Measurements from ENCODE around the gene HTR6. TPM values are rescaled to one million over a fixed set of nuclear protein-coding genes. Genes with fewer than 3 reads are reported as not detected.

The HTR6 gene
- total and polyA plus RNA-seq, 2 donors, result not detected

DNA sequence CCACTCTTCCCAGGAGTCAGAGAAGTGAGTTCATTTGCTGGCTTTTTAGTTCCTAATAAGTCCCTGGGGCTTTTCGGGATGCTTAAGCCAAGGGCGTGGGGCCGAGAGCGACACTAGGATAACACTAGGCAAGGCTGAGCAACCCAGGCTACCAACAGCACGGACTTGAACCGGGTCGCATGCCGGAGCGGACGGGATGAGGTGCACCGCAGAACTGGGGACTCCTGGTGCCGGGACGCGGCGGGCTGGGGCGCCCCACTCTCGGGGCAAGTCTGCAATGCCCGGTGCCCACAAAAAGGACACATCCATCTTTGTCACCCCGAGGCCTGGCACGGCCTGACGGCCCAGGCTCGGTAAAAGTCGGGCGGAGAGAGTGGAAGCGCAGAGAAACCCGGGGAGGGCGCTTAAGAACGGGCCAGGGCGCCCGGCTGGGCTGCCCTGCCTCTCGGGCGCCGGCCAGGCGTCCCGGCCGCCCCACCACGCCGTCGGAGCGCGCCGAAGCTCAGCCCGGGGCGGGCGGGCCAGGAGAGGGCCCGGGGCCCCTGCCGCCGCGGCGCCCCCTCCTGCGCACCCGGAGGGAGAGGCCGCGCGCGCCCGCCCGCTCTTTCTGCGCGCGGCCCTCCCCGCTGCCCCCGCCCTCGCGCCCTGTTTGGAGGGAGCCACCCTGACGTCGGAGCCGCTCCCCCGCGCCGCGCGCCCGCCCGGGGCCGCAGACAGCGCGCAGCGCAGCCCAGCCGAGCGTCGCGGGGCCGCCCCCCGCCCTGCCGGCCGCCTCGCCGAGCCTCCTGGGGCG, 20.9 kb upstream of the HTR6 start, which contains the start of gene NBL1:
Gene NBL1, plus strand, starts transcription at position 710 of the 793 bp plus-strand sequence. CDS start 10,720 bp downstream, outside the sequence.
- 1% methylated on average over 88 of the region's 90 CpGs for WGBS
- no peak for DNase-seq (ENCODE audit: extremely low spot score)
- Histone ChIP-seq H3K27ac (ENCODE audit: low read depth) (peak within 1 kb of the TSS; percentile 91), H3K36me3 (ENCODE audit: insufficient read depth) (no peaks in the 10 kb centered on the region), H3K4me1 (ENCODE audit: insufficient read depth) (no peaks in the 10 kb centered on the region), H3K4me3 (ENCODE audit: low read depth, low read length) (peak within 1 kb of the TSS; percentile 82)

DNA sequence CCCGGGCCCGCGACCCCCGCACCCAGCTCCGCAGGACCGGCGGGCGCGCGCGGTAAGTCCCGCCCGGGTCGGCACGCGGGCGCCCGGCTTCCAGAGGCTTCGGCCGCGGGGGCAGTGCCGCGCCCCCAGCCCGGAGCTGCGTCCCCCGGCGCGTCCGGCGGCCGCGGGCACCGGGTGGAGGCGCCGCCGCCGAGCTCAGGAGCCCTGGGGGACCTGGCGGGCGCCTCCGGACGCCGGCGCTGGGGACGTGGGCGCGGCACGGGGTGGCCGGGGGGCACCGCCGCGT, 20.3 kb upstream of the HTR6 start:
- peak overlapping the region; percentile 87 for H3K27ac ChIP-seq (ENCODE audit: low read depth)
- WGBS, result under 1% methylated on average over 51 of the region's 51 CpGs
- DNase-seq (ENCODE audit: extremely low spot score), result no peak
- H3K4me3 ChIP-seq (ENCODE audit: low read depth, low read length), result peak overlapping the region; percentile 82
- H3K4me1 ChIP-seq (ENCODE audit: insufficient read depth), result no peaks in the 10 kb centered on the region
- no peaks in the 10 kb centered on the region for H3K36me3 ChIP-seq (ENCODE audit: insufficient read depth)

DNA sequence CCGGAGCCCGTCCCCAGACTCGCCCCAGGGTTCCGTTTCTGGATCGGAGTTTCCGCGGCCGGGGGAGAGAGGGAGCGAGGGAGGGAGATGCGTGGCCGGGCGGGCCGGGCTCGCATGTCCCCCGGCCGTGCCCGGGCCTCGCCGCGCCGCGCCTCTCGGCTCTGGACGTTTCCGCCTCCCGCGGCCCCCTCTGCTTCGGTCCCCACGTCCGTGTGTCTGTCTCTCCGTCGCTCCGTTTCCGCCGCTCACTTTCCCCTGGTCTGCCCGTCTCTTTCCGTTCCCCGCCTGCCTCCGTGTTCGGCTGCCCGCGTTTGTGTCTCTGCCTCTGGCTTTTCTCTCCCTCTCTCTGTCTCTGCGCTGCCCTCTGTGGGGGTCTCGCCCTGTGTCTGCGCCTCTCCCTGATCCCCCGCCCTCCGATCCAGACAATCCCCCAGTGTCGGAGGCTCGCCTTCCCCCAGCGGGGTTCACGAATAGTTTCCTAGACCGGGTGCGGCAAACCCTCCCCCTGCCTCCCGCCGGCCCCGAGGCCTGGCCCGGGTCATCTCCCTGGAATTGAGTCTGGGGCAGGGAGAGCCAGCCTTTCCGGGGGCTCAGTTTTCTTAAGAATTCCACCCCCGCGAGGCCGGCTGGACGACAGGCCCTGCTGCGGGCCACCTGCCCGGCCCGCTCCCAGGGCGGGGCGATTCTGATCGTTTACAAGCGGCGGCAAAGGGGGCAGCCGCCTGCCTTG, 19.8 kb upstream of the HTR6 start:
- H3K27ac ChIP-seq (ENCODE audit: low read depth), result peak overlapping the region; percentile 87
- peak overlapping the region; percentile 82 for H3K4me3 ChIP-seq (ENCODE audit: low read depth, low read length)
- no peaks in the 10 kb centered on the region for H3K36me3 ChIP-seq (ENCODE audit: insufficient read depth)
- under 1% methylated on average over 71 of the region's 71 CpGs for WGBS
- H3K4me1 ChIP-seq (ENCODE audit: insufficient read depth), result no peaks in the 10 kb centered on the region
- DNase-seq (ENCODE audit: extremely low spot score), result no peak

DNA sequence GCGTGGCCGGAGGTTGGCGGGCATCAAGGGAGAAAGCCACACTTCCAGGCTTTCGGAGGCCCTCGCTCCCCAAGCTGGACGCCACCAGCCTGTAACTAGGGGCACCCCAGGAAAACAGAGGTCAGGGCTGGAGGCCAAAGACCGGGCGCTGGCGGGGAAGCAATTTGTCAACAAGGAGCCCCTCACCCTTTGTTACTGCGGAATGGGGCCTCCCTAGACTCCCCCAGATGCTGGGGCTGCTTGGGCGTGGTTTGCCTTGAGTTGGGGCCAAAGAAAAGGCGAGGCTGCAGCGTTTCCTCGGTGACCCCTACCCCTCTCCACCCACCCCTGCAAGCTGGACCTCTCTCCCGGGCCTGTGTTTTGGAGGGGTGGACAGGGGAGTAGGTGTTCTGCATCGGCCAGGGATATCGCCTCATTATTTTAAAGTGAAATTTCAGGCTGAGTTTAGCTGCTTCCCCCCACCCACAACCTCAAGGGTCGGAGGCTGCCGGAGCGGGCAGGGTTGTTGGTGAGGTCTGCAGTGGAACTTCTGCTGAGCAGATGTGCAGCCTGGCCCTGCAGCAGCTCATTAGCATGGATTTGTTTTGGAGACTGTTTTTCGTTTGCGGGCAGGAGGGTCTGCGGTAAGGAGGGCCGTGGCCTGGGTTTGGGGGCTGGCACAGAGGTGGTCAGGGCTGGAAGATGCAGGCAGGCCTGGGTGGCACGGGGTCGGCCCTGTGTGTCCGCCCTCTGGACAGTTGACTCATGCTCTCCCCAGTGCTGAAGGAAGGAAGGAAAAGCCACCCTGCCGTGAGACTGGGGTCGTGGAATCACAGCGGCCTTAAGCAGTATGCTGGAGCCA, 19.0 kb upstream of the HTR6 start:
- Histone ChIP-seq H3K4me3 (ENCODE audit: low read depth, low read length) (peak overlapping the region; percentile 82), H3K27ac (ENCODE audit: low read depth) (peak overlapping the region; percentile 87), H3K4me1 (ENCODE audit: insufficient read depth) (peaks cover under 1% of the 10 kb centered on the region), H3K36me3 (ENCODE audit: insufficient read depth) (no peaks in the 10 kb centered on the region)
- 20% methylated on average over 30 of the region's 30 CpGs for WGBS
- DNase-seq (ENCODE audit: extremely low spot score), result no peak

DNA sequence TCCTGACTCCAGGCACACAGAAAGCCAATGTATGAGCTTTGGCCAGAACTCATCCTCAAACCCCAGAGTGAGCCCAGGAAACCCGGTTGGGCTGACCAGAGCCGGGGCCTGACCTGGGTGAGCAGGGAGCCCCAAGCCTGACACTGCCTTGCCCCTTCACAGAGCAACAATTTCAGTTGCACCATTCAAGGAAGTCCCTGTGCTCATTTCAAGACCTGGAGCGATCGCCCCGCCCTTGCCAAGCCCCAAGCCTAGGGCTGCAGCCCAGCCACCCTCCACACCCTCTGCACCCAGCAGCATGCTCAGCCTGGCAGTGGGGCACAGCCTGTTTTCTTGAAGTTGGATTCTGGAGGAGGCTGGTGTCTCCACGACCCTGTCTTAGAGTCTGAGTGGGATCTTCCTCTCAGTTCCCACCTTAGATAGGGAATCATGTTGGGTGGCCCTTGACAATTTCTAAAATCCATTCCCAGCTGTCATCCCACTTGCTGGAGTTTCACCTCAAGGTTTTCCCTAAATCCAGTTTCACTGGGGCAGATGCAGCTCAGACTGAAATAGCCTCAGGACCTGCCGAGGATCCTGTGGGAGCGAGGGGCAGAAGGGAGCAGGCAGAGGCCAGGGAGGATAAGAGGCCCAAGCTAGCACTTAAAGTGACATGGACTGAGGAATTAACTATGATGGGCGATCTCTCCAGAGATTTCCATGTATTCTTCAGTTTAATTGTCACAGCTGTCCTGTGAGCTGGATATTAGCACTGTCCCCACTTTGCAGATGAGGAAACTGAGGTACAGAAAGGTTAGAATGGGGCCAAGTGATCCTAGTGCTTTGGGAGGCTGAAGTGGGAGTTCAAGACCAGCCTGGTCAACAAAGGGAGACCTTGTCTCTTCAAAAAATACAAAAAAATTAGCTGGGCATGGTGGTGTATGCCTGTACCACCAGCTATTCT, 18.0 kb upstream of the HTR6 start:
- DNase-seq (ENCODE audit: extremely low spot score), result no peak
- Histone ChIP-seq H3K4me1 (ENCODE audit: insufficient read depth) (peaks cover 2% of the 10 kb centered on the region), H3K27ac (ENCODE audit: low read depth) (peak overlapping the region; percentile 53), H3K36me3 (ENCODE audit: insufficient read depth) (no peaks in the 10 kb centered on the region), H3K4me3 (ENCODE audit: low read depth, low read length) (peak overlapping the region; percentile 82)
- WGBS, result 71% methylated on average over 9 of the region's 9 CpGs

DNA sequence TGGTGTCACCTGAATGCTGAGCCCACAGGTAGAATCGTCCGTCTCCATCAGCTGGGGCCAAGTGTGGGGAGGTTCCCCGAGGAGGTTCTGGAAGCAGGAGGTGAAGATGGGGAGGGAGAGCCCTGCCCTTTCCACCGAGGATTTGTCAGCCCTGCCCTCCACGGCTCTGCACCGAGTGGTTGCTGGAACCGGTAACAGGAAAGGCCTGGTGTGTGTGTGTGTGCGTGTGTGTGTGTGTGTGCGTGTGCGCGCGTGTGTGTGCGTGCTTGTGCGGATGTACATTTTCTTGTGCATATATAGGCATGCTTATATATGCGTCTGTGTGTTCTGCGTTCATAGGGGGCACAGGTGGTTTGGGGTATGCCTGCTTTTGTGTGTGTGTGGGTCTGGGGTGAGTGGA, 17.0 kb upstream of the HTR6 start:
- Histone ChIP-seq H3K4me1 (ENCODE audit: insufficient read depth) (peaks cover 2% of the 10 kb centered on the region), H3K36me3 (ENCODE audit: insufficient read depth) (no peaks in the 10 kb centered on the region), H3K27ac (ENCODE audit: low read depth) (no peak overlapping the region), H3K4me3 (ENCODE audit: low read depth, low read length) (peak overlapping the region; percentile 82)
- 47% methylated on average over 16 of the region's 16 CpGs for WGBS
- no peak for DNase-seq (ENCODE audit: extremely low spot score)

DNA sequence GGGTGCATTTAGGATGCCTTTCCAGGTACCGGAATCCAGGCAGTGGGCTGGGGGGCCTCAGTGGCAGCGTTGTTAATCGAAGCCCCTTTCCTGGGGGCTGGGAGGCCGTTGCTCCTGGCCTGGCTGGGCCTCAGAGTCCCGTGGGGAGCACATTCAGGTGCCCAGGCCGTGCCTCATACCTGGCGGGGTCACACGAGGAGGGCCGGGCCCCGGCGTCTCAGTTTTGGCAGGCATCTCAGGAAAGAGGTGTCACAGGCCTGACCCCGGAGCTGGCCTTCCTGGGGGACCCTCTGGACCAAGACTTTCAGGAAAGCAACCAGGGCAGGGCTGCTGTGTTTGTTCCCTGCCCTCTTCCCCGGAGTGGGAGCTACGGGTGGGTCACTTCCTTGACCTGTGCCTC, 16.4 kb upstream of the HTR6 start:
- Histone ChIP-seq H3K4me3 (ENCODE audit: low read depth, low read length) (peak overlapping the region; percentile 82), H3K36me3 (ENCODE audit: insufficient read depth) (no peaks in the 10 kb centered on the region), H3K27ac (ENCODE audit: low read depth) (peak overlapping the region; percentile 35), H3K4me1 (ENCODE audit: insufficient read depth) (peaks cover 2% of the 10 kb centered on the region)
- DNase-seq (ENCODE audit: extremely low spot score), result no peak
- WGBS, result 63% methylated on average over 14 of the region's 14 CpGs

DNA sequence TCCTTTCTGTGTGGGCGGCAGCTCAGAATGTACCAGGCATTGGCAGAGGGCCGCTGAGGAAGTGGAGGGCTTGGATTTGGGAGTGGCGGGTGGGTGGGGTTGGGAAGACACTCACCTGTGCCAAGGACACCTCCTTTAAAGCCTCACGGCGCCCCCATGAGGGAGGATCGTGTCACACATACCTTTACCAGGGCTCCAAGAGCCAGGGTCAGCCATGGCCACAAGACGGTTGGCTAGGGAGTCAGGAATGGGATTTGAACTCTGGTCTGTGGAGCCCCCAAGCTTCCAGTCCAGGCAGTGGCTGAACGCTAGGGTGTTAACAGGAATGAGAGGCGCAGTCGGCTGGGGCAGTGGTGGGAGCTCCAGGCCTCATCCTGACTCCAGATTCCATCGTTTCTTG, 16.0 kb upstream of the HTR6 start:
- Histone ChIP-seq H3K4me1 (ENCODE audit: insufficient read depth) (peaks cover 2% of the 10 kb centered on the region), H3K4me3 (ENCODE audit: low read depth, low read length) (peak overlapping the region; percentile 82), H3K27ac (ENCODE audit: low read depth) (peak overlapping the region; percentile 35), H3K36me3 (ENCODE audit: insufficient read depth) (no peaks in the 10 kb centered on the region)
- DNase-seq (ENCODE audit: extremely low spot score), result no peak
- 41% methylated on average over 11 of the region's 11 CpGs for WGBS

DNA sequence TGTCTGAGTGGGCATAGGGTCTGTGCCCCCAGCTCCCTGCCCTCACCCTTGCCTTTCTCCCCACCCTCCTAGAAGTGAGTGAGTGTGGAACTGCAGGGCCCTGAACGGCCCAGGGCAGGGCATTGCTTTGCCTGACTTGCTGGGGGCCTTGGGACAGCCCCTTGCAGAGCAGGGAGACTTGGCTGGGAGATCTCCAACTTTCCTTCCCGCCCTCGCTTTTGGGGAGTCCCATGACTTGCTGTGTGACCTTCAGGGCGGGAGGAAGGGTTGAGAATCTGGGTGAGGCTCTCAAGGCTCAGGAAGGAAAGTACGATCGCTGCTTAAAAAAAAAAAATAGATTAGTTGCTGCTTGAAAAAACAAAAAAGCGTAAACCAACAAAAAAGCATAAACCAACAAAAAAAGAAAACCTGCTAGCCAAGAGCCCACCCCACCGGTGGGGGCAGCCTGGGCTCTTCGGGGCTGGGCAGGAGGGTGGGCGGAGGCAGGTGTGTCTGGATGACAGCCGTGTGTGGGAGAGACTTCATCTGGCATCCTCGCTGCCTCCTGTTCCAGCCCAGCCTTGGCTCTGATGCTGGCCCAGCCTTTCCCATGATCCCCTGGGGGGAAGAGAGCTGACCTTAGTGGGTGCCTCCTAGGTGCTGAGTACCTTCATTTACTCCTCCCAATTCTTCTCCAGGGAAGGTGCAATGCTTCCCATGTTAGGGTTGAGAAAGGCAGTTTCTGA, 14.1 kb upstream of the HTR6 start:
- H3K27ac ChIP-seq (ENCODE audit: low read depth), result peak overlapping the region; percentile 55
- peaks cover 2% of the 10 kb centered on the region for H3K4me1 ChIP-seq (ENCODE audit: insufficient read depth)
- WGBS, result 16% methylated on average over 12 of the region's 12 CpGs
- H3K36me3 ChIP-seq (ENCODE audit: insufficient read depth), result no peaks in the 10 kb centered on the region
- H3K4me3 ChIP-seq (ENCODE audit: low read depth, low read length), result no peak overlapping the region
- DNase-seq (ENCODE audit: extremely low spot score), result no peak

DNA sequence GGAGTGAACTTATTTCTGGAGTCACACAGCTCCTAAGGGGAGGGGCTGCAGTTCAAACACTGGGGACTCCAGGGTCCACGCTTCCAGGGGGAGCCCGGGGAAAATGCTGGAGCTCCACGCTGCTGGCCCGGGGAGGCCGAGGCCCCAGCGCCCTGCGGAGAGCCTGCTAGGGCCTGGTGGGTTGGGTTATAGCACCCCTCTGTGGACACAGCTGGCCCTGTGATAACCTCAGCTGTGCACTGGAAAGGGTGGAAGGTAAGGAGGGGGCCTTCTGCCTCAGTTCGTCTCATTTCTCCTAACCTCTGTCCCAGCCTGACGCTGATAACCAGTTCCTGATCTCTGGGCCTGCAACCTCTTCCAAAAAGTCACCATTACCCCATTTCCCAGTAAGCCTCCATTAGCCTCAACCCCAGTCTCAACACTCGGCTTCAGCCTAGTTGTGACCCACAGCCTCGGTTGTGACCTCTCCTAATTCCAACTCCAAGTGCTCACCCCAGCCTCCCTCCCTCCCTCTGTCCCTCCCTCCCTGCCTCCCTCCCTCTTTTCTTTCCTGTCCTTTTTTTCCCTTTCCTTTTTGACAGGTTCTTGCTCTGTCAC, 13.4 kb upstream of the HTR6 start:
- DNase-seq (ENCODE audit: extremely low spot score), result no peak
- H3K4me3 ChIP-seq (ENCODE audit: low read depth, low read length), result no peak overlapping the region
- H3K27ac ChIP-seq (ENCODE audit: low read depth), result peak overlapping the region; percentile 55
- 19% methylated on average over 11 of the region's 11 CpGs for WGBS
- no peaks in the 10 kb centered on the region for H3K36me3 ChIP-seq (ENCODE audit: insufficient read depth)
- H3K4me1 ChIP-seq (ENCODE audit: insufficient read depth), result peaks cover 2% of the 10 kb centered on the region

DNA sequence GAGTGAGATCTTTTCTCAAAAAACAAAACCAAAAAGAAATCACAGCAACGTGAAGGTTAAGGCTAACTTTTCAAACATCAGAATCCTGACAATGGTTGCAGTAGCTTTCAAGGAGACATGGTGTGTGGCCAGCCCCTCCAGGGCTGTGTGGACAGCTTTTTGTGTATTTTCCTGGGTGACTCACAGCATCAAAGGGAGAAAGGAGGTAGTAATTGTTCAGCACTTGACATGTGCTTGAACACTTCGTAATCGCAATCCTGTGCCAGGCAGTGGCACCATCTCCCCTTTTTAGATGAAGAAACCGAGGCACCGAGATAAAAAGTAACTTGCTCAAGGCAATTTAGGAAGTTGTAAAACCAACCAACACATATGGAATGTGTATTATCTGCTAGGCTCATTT, 10.3 kb upstream of the HTR6 start:
- peaks cover 2% of the 10 kb centered on the region for H3K4me1 ChIP-seq (ENCODE audit: insufficient read depth)
- no peak overlapping the region for H3K4me3 ChIP-seq (ENCODE audit: low read depth, low read length)
- H3K36me3 ChIP-seq (ENCODE audit: insufficient read depth), result no peaks in the 10 kb centered on the region
- no peak for DNase-seq (ENCODE audit: extremely low spot score)
- 79% methylated on average over 5 of the region's 5 CpGs for WGBS
- H3K27ac ChIP-seq (ENCODE audit: low read depth), result no peak overlapping the region
